GM12878 (cell line): ENCODE measurements around the gene COMMD1. TPM values are rescaled to one million over a fixed set of nuclear protein-coding genes. Genes with fewer than 3 reads are reported as not detected.
"Not testable (repeated sequence)": the region's sequence is repeated elsewhere in the genome, so short reads cannot be mapped to it uniquely, and the experiment has no call there.

ENCODE experiments used
- ATAC-seq: fragments of 200-7000 bp; cut with Tn5 transposase; 3 replicates; pipeline ENCODE4 v1.9.1; 2020; ENCODE audit warnings: mild to moderate bottlenecking, moderate library complexity
- BruUV-seq: library from RNA; stranded (reverse); fragments of 400-500 nt; replicated peaks from 2 replicates; lab custom pipeline; 2021; lab: Mats Ljungman, UMichigan
- CTCF ChIA-PET: fragments of 300-600 bp; sonication (Branson Sonifier 250); formaldehyde crosslinking; extraction: SDS; loops from one replicate; lab custom pipeline; 2021; ENCODE audit warnings: inconsistent platforms; lab: Yijun Ruan, JAX
- POLR2A ChIA-PET: fragments of 350-600 bp; formaldehyde crosslinking; extraction: SDS; loops from one replicate; lab custom pipeline; 2021; ENCODE audit warnings: inconsistent platforms; lab: Charles Lee
- RAD21 ChIA-PET: fragments of 300-600 bp; sonication (Branson Sonifier 250); formaldehyde crosslinking; loops from one replicate; lab custom pipeline; 2023; ENCODE audit warnings: antibody characterized with exemption; ENCODE audit not compliant: unreplicated experiment; lab: Charles Lee
- SMC1A ChIA-PET: fragments of 300-600 bp; sonication (Branson Sonifier 250); formaldehyde crosslinking; loops from one replicate; lab custom pipeline; 2023; ENCODE audit not compliant: unreplicated experiment, uncharacterized antibody; lab: Charles Lee
- DNase-seq: peaks from one replicate; pipeline ENCODE4 v3.0.0-alpha.2; 2011; ENCODE audit warnings: low read depth, low spot score
- FAIRE-seq: peaks from 3 replicates; lab custom pipeline; 2011; peaks lifted over from hg19 to GRCh38; lab: Jason Lieb, UNC
- H2AFZ ChIP-seq: 2 replicates; pipeline ENCODE4 v1.6.0; 2011; ENCODE audit warnings: low read depth, low read length, control low read depth; ENCODE audit not compliant: control insufficient read depth
- H3K27ac ChIP-seq: 2 replicates; pipeline ENCODE4 v1.5.1; 2011; ENCODE audit warnings: control low read depth; ENCODE audit not compliant: control insufficient read depth, insufficient read depth
- H3K27me3 ChIP-seq, 2 experiments: replicated peaks in 1 of 2; 2 replicates each; pipeline versions ENCODE4 v1.6.0 to v1.6.1; 2011; ENCODE audit warnings: low read length in 1 of 2; ENCODE audit not compliant: control insufficient read depth in 2 of 2, insufficient read depth in 2 of 2
- H3K36me3 ChIP-seq, 2 experiments: 2 replicates each; pipeline ENCODE4 v1.5.1; 2011; ENCODE audit warnings: low read length in 1 of 2; ENCODE audit not compliant: control insufficient read depth in 2 of 2, insufficient read depth in 2 of 2
- H3K4me1 ChIP-seq: 2 replicates; pipeline ENCODE4 v1.6.1; 2011; ENCODE audit warnings: mild to moderate bottlenecking, low read length, moderate library complexity, mixed read lengths; ENCODE audit not compliant: control insufficient read depth, insufficient read depth
- H3K4me2 ChIP-seq: 2 replicates; pipeline ENCODE4 v1.6.0; 2011; ENCODE audit warnings: control low read depth; ENCODE audit not compliant: control insufficient read depth, insufficient read depth
- H3K4me3 ChIP-seq: fragments of 200-600 bp; sonication (generic); 2 replicates; pipeline ENCODE4 v1.5.1; 2016
- H3K79me2 ChIP-seq: 2 replicates; pipeline ENCODE4 v1.6.0; 2011; ENCODE audit warnings: low read length; ENCODE audit not compliant: control insufficient read depth, insufficient read depth
- H3K9ac ChIP-seq: 2 replicates; pipeline ENCODE4 v1.8.0; 2011; ENCODE audit warnings: low read length, control low read depth, mixed read lengths; ENCODE audit not compliant: control insufficient read depth, insufficient read depth
- H3K9me3 ChIP-seq: replicated peaks from 3 replicates; pipeline ENCODE4 v1.5.1; 2011; ENCODE audit warnings: mild to moderate bottlenecking, low read length; ENCODE audit not compliant: control insufficient read depth, insufficient read depth
- H4K20me1 ChIP-seq: 2 replicates; pipeline ENCODE4 v1.6.0; 2011; ENCODE audit not compliant: control insufficient read depth, insufficient read depth
- HCFC1 ChIP-seq: fragments of 150-350 bp; IDR thresholded peaks from 2 replicates; pipeline ENCODE4 v1.6.1; 2014; ENCODE audit warnings: low read length
- USF2 ChIP-seq: IDR thresholded peaks from 2 replicates; pipeline ENCODE4 v1.6.1; 2011; ENCODE audit warnings: low read depth, low read length, improper control_type of control experiment, borderline replicate concordance
- WGBS: methylation state at CpG from one replicate; pipeline ENCODE4 v1.1.6; 2016; ENCODE audit warnings: low lambda C conversion rate; ENCODE audit not compliant: insufficient replicate concordance, insufficient coverage; ENCODE audit errors: missing lambda C conversion rate; 5-methylcytosine and 5-hydroxymethylcytosine counted together
- in situ Hi-C: fragments of 300-500 bp; cut with MboI; formaldehyde crosslinking; loops from 9 replicates; pipeline ENCODE4 v1.14.3; 2018; ENCODE audit warnings: mixed read lengths
- intact Hi-C: fragments of 100-400 bp; cut with micrococcal nuclease; formaldehyde crosslinking; loops from one replicate; pipeline ENCODE4 v1.14.2; 2022; ENCODE audit not compliant: unreplicated experiment
- polyA plus RNA-seq, 11 experiments: library from polyadenylated mRNA; depleted of rRNA in 4 of 11; unstranded in 6 of 11; stranded (reverse) in 5 of 11; fragments of >200 nt; fragmentation: Nextera tagmentation in 4 of 11; fragmentation: Illumina TruSeq in 1 of 11; extraction: Ambion mirVana in 4 of 11; extraction: Trizol in 1 of 11; gene quantifications; 1 replicate in 1 of 11; 2 replicates in 10 of 11; pipeline versions ENCODE4 v1.2.1 to v1.2.3, GENCODE V29; 2011 to 2016; ENCODE audit warnings: inconsistent platforms in 2 of 11, missing spikeins in 2 of 11, low read depth in 1 of 11
- total RNA-seq, 4 experiments: library from RNA; depleted of rRNA in 3 of 4; stranded (reverse); fragments of >200 nt in 3 of 4; fragmentation: Illumina TruSeq in 1 of 4; extraction: Trizol in 1 of 4; gene quantifications; 2 replicates each; pipeline versions ENCODE4 v1.2.1 to v1.2.3, GENCODE V29; 2013 to 2021
- TF ChIP-seq, protein P1 (sequence below): fragments of 450-650 bp; IDR thresholded peaks from 2 replicates; pipeline ENCODE4 v1.6.1; 2017; ENCODE audit warnings: low read depth, mild to moderate bottlenecking, moderate library complexity
- TF ChIP-seq, protein P2 (sequence below): IDR thresholded peaks from 2 replicates; pipeline ENCODE4 v1.6.1; 2011; ENCODE audit warnings: borderline replicate concordance, low read depth, mild to moderate bottlenecking, moderate library complexity, mixed read lengths, low read length; ENCODE audit not compliant: insufficient read depth; ENCODE audit errors: extremely low read length

Gene COMMD1
- total and polyA plus RNA-seq, 10 of the 15 experiments (the other 5 are each of a cell fraction or from before 2014, with no cell fraction given), result 39.7 to 210 (median 53.7) TPM

GRCh38 chr2:61952288-61952687 is 46.8 kb downstream of the COMMD1 start (continued):
- TF ChIP-seq, protein P1, sequence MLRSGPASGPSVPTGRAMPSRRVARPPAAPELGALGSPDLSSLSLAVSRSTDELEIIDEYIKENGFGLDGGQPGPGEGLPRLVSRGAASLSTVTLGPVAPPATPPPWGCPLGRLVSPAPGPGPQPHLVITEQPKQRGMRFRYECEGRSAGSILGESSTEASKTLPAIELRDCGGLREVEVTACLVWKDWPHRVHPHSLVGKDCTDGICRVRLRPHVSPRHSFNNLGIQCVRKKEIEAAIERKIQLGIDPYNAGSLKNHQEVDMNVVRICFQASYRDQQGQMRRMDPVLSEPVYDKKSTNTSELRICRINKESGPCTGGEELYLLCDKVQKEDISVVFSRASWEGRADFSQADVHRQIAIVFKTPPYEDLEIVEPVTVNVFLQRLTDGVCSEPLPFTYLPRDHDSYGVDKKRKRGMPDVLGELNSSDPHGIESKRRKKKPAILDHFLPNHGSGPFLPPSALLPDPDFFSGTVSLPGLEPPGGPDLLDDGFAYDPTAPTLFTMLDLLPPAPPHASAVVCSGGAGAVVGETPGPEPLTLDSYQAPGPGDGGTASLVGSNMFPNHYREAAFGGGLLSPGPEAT, result no peak
- TF ChIP-seq, protein P2, sequence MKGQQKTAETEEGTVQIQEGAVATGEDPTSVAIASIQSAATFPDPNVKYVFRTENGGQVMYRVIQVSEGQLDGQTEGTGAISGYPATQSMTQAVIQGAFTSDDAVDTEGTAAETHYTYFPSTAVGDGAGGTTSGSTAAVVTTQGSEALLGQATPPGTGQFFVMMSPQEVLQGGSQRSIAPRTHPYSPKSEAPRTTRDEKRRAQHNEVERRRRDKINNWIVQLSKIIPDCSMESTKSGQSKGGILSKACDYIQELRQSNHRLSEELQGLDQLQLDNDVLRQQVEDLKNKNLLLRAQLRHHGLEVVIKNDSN, result no peak
- TF ChIP-seq USF2 (no peak), HCFC1 (no peak)

DNA sequence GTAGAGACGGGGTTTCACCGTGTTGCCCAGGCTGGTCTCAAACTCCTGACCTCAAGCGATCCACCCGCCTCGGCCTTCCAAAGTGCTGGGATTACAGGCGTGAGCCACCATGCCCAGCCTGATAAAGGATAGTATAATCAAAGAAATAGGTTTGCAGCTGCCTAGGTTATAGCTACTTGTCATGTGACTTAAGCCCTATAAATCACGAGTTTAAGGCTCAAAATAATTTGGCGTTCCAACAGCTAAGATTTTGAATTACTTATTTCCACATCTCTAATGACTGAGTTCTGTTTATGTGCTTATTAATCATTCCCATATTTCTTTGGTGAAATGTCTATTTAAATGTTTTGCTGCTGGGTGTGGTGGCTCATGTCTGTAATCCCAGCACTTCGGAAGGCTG is 49.4 kb downstream of the COMMD1 start:
- H4K20me1 ChIP-seq, H3K27me3 ChIP-seq, DNase-seq, H3K9me3 ChIP-seq, in situ Hi-C loops, H3K9ac ChIP-seq, H3K4me1 ChIP-seq, H3K4me3 ChIP-seq, H2AFZ ChIP-seq, H3K79me2 ChIP-seq, H3K27ac ChIP-seq, RAD21 ChIA-PET, BruUV-seq, H3K36me3 ChIP-seq, H3K4me2 ChIP-seq, intact Hi-C loops, FAIRE-seq, ATAC-seq: not testable (repeated sequence)
- ChIA-PET SMC1A (interaction anchor here (1.0 to 1.5 kb wide), 5 partner anchors 9 to 458 kb away, joined by 3 to 6 read pairs (median 3); no protein-coding TSS in a partner anchor), CTCF (interaction anchor here (0.9 to 1.4 kb wide), 4 partner anchors 11 to 460 kb away, joined by 3 to 4 read pairs (median 3); no protein-coding TSS in a partner anchor), POLR2A (interaction anchor here (0.6 to 1.0 kb wide), 2 partner anchors 19 to 49 kb away, joined by 3 to 5 read pairs; no protein-coding TSS in a partner anchor)
- over 99% methylated on average over 9 of the region's 9 CpGs for WGBS
